ENCODE results near the gene SULF2. TPM values are rescaled to one million over a fixed set of nuclear protein-coding genes. Genes with fewer than 3 reads are reported as not detected.

Gene SULF2
- total and polyA plus RNA-seq, 9 of the 15 experiments (the other 6 are each of a cell fraction or from before 2014, with no cell fraction given) = 0.33 TPM; not detected in 8

DNA sequence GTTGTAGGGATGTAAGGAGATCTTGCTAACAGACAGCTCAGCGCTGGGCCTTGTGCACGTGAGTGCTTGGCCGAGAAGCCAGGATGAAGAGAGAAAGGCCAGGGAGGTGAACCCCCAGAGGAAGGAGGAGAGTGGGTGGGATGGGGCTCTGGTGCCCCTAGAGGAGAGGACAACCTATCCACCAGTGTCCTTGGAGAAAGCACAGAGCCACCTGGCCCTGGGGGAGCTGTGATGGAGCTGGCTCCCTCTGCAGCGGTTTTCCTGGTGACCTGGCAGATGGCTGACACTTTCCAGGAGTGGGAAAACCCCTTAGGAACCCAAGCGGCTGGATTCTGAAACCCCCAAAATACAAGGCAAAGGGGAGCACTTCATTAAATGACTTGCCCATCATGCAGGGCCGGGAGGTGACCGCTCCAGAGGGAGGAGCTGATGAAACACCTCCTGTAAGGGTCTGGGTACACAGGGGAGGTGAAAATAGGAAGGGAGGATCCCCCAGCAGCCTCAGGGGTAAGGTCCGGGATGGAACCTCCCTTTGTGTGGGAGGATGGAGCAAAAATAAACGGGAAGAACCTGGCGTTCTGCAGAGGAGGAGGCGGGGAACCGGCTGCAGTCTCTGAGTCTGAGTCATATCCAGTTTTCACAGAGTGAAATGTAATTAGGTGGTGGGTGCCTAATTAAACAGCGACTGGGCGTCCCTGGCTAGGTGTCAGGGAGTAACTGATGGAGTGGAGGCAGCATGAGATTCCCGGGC is 80.4 kb downstream of the SULF2 start (continued):
- TF ChIP-seq, protein P1, sequence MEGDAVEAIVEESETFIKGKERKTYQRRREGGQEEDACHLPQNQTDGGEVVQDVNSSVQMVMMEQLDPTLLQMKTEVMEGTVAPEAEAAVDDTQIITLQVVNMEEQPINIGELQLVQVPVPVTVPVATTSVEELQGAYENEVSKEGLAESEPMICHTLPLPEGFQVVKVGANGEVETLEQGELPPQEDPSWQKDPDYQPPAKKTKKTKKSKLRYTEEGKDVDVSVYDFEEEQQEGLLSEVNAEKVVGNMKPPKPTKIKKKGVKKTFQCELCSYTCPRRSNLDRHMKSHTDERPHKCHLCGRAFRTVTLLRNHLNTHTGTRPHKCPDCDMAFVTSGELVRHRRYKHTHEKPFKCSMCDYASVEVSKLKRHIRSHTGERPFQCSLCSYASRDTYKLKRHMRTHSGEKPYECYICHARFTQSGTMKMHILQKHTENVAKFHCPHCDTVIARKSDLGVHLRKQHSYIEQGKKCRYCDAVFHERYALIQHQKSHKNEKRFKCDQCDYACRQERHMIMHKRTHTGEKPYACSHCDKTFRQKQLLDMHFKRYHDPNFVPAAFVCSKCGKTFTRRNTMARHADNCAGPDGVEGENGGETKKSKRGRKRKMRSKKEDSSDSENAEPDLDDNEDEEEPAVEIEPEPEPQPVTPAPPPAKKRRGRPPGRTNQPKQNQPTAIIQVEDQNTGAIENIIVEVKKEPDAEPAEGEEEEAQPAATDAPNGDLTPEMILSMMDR (IDR thresholded peaks at IDR 0.05 in 2 of 3, conservative IDR thresholded peaks at IDR 0.05 in 1 of 3; ENCODE audit: insufficient read depth in 2 of 3, low read depth in 1 of 3, low read length in 3 of 3) = peak in 2 of 3 experiments; percentile 24 to 37; a peak in 2 of 6 replicates
- TF ChIP-seq ARID4B (CRISPR knock-in tag; IDR thresholded peaks at IDR 0.05) = no peak
- TF ChIP-seq MCM5 (IDR thresholded peaks at IDR 0.05; ENCODE audit: low read depth) = no peak
